Smooth muscle cell of the umbilical artery (primary cell): Measurements from ENCODE around the gene CCT6B. TPM values are rescaled to one million over a fixed set of nuclear protein-coding genes. Genes with fewer than 3 reads are reported as not detected.

Source experiments
- total RNA-seq: library from RNA; depleted of rRNA; stranded (reverse); fragments of >200 nt; gene quantifications from 2 replicates; pipeline ENCODE4 v1.2.3, GENCODE V29; 2014

Gene CCT6B
- 0.51 and 1.2 TPM in 2 replicates for total RNA-seq

GRCh38 chr17:34961093-34961911 is at the start of gene CCT6B, which contains the start of gene ZNF830:
Gene CCT6B (minus strand): TSS chr17:34961460. CDS start chr17:34961393, 67 bp downstream.
Gene ZNF830 (plus strand): TSS chr17:34961540. CDS start chr17:34961567, 27 bp downstream.

GRCh38 chr17:34980353-34980680 is 19.1 kb upstream of the CCT6B start, which contains the start of gene LIG3:
Gene LIG3 (plus strand): TSS chr17:34980512. CDS start chr17:34983006, 2,494 bp downstream.

Other genes with a start within 250 kb of the CCT6B start
- gene ZNF830, start 80 bp upstream of the CCT6B start, total RNA-seq, result 11.3 and 12.8 TPM in 2 replicates
- 30.3 and 57.9 TPM in 2 replicates for gene LIG3, start 19.1 kb upstream of the CCT6B start, total RNA-seq
- gene RFFL, start 102.2 kb upstream of the CCT6B start, total RNA-seq, result 7.1 and 14.9 TPM in 2 replicates
- 7.7 and 9.7 TPM in 2 replicates for gene RAD51D, start 158.4 kb upstream of the CCT6B start, total RNA-seq
- not detected in 2 replicates for gene FNDC8, start 160.2 kb upstream of the CCT6B start, total RNA-seq
- 22.6 and 24.8 TPM in 2 replicates for gene NLE1, start 180.8 kb upstream of the CCT6B start, total RNA-seq
- not detected in 2 replicates for gene UNC45B, start 186.4 kb upstream of the CCT6B start, total RNA-seq
- gene SLC35G3, start 232.9 kb upstream of the CCT6B start, total RNA-seq, result not detected in 2 replicates